ENCODE measurements around the gene PPP1R7. TPM values are rescaled to one million over a fixed set of nuclear protein-coding genes. Genes with fewer than 3 reads are reported as not detected.

PPP1R7 gene
- total and polyA plus RNA-seq, 9 of the 15 experiments (the other 6 are each of a cell fraction or from before 2014, with no cell fraction given): 37.5 to 75.0 (median 50.5) TPM

GRCh38 chr2:241182126-241182525 is 31.9 kb downstream of the PPP1R7 start:
- FAIRE-seq (no peak), DNase-seq (ENCODE audit: extremely low read depth in 1 of 4, low spot score in 3 of 4) (no peak), ATAC-seq (no peak)
- Histone ChIP-seq H3K4me1 (replicated peaks in 1 of 2; ENCODE audit: control insufficient read depth in 2 of 2, insufficient read depth in 2 of 2, low read length in 2 of 2) (peaks cover 0 to 2% of the 10 kb centered on the region in 2 experiments; a peak in 2 of 5 replicates), H3K9ac (ENCODE audit: insufficient read depth in 1 of 2, low read depth in 2 of 2, low read length in 2 of 2) (no peak overlapping the region), H3K4me3 (no peak overlapping the region), H3K79me2 (ENCODE audit: control insufficient read depth, insufficient read depth, low read length) (no peaks in the 10 kb centered on the region), H3K27ac (ENCODE audit: extremely low read depth, low read depth, low read length) (no peak overlapping the region), H3K36me3 (ENCODE audit: control insufficient read depth, insufficient read depth, low read length) (0 out of 3 replicates have a peak, but pooled peaks cover 7% of the 10 kb centered on the region), H3K4me2 (ENCODE audit: insufficient read depth, low read length) (no peak overlapping the region), H4K20me1 (replicated peaks; ENCODE audit: control insufficient read depth, insufficient read depth, low read length) (no peaks in the 10 kb centered on the region), H3K9me3 (replicated peaks; ENCODE audit: control insufficient read depth, insufficient read depth, low read depth, low read length) (no peaks in the 10 kb centered on the region), H3K27me3 (ENCODE audit: control insufficient read depth in 2 of 2, insufficient read depth in 2 of 2, low read length in 2 of 2) (no peaks in the 10 kb centered on the region), H2AFZ (ENCODE audit: low read depth, low read length) (no peak overlapping the region), H3K9me1 (ENCODE audit: control insufficient read depth, insufficient read depth, low read length) (no peaks in the 10 kb centered on the region)
- in situ Hi-C loops (cut with MboI): no loop called here
- BruUV-seq (replicated peaks): no TSS peak
- intact Hi-C loops (cut with micrococcal nuclease): no loop called here
- ChIA-PET POLR2A (no interaction called here), CTCF (ENCODE audit: low intra/inter-chr PET ratio) (no interaction called here)
- WGBS (ENCODE audit: insufficient coverage, low coverage, missing lambda C conversion rate): 96% methylated on average over 3 of the region's 3 CpGs
- TF ChIP-seq HNRNPL (IDR thresholded peaks at IDR 0.05; ENCODE audit: low read depth, low read length) (no peak), ZNF354B (CRISPR knock-in tag; IDR thresholded peaks at IDR 0.05) (no peak), PRDM10 (IDR thresholded peaks at IDR 0.05; ENCODE audit: partially characterized antibody) (no peak), ZFP91 (CRISPR knock-in tag; IDR thresholded peaks at IDR 0.05) (no peak), SREBF2 (CRISPR knock-in tag; IDR thresholded peaks at IDR 0.05) (no peak), BRF2 (IDR thresholded peaks at IDR 0.05; ENCODE audit: borderline replicate concordance, insufficient read depth, insufficient read length) (no peak), NR1H2 (CRISPR knock-in tag; IDR thresholded peaks at IDR 0.05) (no peak), ZNF696 (CRISPR knock-in tag; conservative IDR thresholded peaks at IDR 0.05) (no peak), TAF15 (IDR thresholded peaks at IDR 0.05; ENCODE audit: low read depth, low read length) (no peak), ZKSCAN1 (IDR thresholded peaks at IDR 0.05; ENCODE audit: low read depth, low read length) (no peak), CHAMP1 (IDR thresholded peaks at IDR 0.05) (no peak)

Data from K562 (cell line).